IMR-90 (cell line): Measurements from ENCODE around the gene OTUD4. TPM values are rescaled to one million over a fixed set of nuclear protein-coding genes. Genes with fewer than 3 reads are reported as not detected.

Source experiments
- ATAC-seq: fragments of 200-7000 bp; cut with Tn5 transposase; 2 replicates; pipeline ENCODE4 v1.9.1; 2020; ENCODE audit warnings: low read depth, mild to moderate bottlenecking, moderate library complexity
- BruUV-seq: library from RNA; stranded (reverse); fragments of 400-500 nt; replicated peaks from 2 replicates; lab custom pipeline; 2021; lab: Mats Ljungman, UMichigan
- CTCF ChIA-PET: fragments of 300-600 bp; formaldehyde crosslinking; extraction: SDS; loops from one replicate; lab custom pipeline; 2021; ENCODE audit warnings: antibody characterized with exemption; lab: Yijun Ruan, JAX
- POLR2A ChIA-PET: fragments of 300-600 bp; sonication (Branson Sonifier 250); formaldehyde crosslinking; loops from one replicate; lab custom pipeline; 2022; ENCODE audit warnings: antibody characterized with exemption; ENCODE audit not compliant: unreplicated experiment; lab: Charles Lee
- DNase-seq: peaks from one replicate; pipeline ENCODE4 v3.0.0; 2013
- H2AFZ ChIP-seq: replicated peaks from 2 replicates; pipeline ENCODE3; 2013; ENCODE audit warnings: low read length, mild to moderate bottlenecking; ENCODE audit not compliant: poor library complexity
- H2AK5ac ChIP-seq: 2 replicates; pipeline ENCODE4 v1.6.1; 2013; ENCODE audit warnings: low read depth, low read length, inconsistent platforms
- H2AK9ac ChIP-seq: replicated peaks from 2 replicates; pipeline ENCODE3; 2013; ENCODE audit warnings: mild to moderate bottlenecking, low read depth, low read length, moderate library complexity; ENCODE audit not compliant: poor library complexity
- H2BK120ac ChIP-seq: 2 replicates; pipeline ENCODE4 v1.6.1; 2013; ENCODE audit warnings: low read depth, low read length, inconsistent platforms
- H2BK15ac ChIP-seq: 3 replicates; pipeline ENCODE4 v1.6.1; 2013; ENCODE audit warnings: low read depth, low read length, inconsistent platforms
- H2BK20ac ChIP-seq: 2 replicates; pipeline ENCODE4 v1.6.1; 2013; ENCODE audit warnings: low read depth, mild to moderate bottlenecking, inconsistent platforms, low read length, moderate library complexity
- H2BK5ac ChIP-seq: 2 replicates; pipeline ENCODE4 v1.6.1; 2013; ENCODE audit warnings: mild to moderate bottlenecking, low read depth, low read length, inconsistent platforms; ENCODE audit not compliant: poor library complexity, severe bottlenecking
- H3K14ac ChIP-seq: replicated peaks from 2 replicates; pipeline ENCODE4 v1.6.1; 2013; ENCODE audit warnings: low read depth, low read length, inconsistent platforms
- H3K18ac ChIP-seq: 2 replicates; pipeline ENCODE4 v1.6.1; 2013; ENCODE audit warnings: low read depth, low read length, control low read depth
- H3K23ac ChIP-seq: 2 replicates; pipeline ENCODE4 v1.6.1; 2013; ENCODE audit warnings: low read depth, low read length, inconsistent platforms
- H3K27ac ChIP-seq: 2 replicates; pipeline ENCODE4 v1.5.1; 2013; ENCODE audit warnings: mild to moderate bottlenecking, control low read depth, low read length; ENCODE audit not compliant: insufficient read depth
- H3K27me3 ChIP-seq: 2 replicates; pipeline ENCODE4 v1.6.1; 2013; ENCODE audit warnings: low read length; ENCODE audit not compliant: control insufficient read depth, insufficient read depth
- H3K36me3 ChIP-seq: 2 replicates; pipeline ENCODE4 v1.6.1; 2013; ENCODE audit warnings: low read length, mixed read lengths; ENCODE audit not compliant: control insufficient read depth, insufficient read depth
- H3K4ac ChIP-seq: 2 replicates; pipeline ENCODE4 v1.6.1; 2013; ENCODE audit warnings: low read depth, low read length, inconsistent platforms
- H3K4me1 ChIP-seq: 2 replicates; pipeline ENCODE4 v1.6.1; 2013; ENCODE audit warnings: low read length, mixed read lengths; ENCODE audit not compliant: control insufficient read depth, insufficient read depth
- H3K4me2 ChIP-seq: 2 replicates; pipeline ENCODE4 v1.6.1; 2013; ENCODE audit warnings: low read depth, mild to moderate bottlenecking, control low read depth, low read length, moderate library complexity
- H3K4me3 ChIP-seq: 2 replicates; pipeline ENCODE4 v1.5.1; 2013; ENCODE audit warnings: low read depth, mild to moderate bottlenecking, control low read depth, low read length, moderate library complexity; ENCODE audit not compliant: insufficient read depth
- H3K56ac ChIP-seq: 2 replicates; pipeline ENCODE4 v1.6.1; 2013; ENCODE audit warnings: low read length, inconsistent platforms; ENCODE audit not compliant: insufficient read depth; ENCODE audit errors: extremely low read depth
- H3K79me1 ChIP-seq, 2 experiments: 2 replicates each; pipeline ENCODE4 v1.6.1; 2013; ENCODE audit warnings: low read length in 2 of 2, inconsistent platforms in 1 of 2, low read depth in 1 of 2
- H3K9ac ChIP-seq: 2 replicates; pipeline ENCODE4 v1.6.1; 2013; ENCODE audit warnings: low read depth, low read length, control low read depth
- H3K9me1 ChIP-seq: 2 replicates; pipeline ENCODE4 v1.6.1; 2013; ENCODE audit warnings: low read length, inconsistent platforms; ENCODE audit not compliant: insufficient read depth
- H3K9me3 ChIP-seq: 2 replicates; pipeline ENCODE4 v1.6.1; 2013; ENCODE audit warnings: low read length; ENCODE audit not compliant: control insufficient read depth, insufficient read depth
- H4K20me1 ChIP-seq: 2 replicates; pipeline ENCODE4 v1.6.1; 2013; ENCODE audit warnings: low read length, inconsistent platforms; ENCODE audit not compliant: insufficient read depth
- H4K5ac ChIP-seq: 2 replicates; pipeline ENCODE4 v1.6.1; 2013; ENCODE audit warnings: mild to moderate bottlenecking, low read depth, low read length, control low read depth
- H4K8ac ChIP-seq, 2 experiments: 2 replicates each; pipeline ENCODE4 v1.6.1; 2013; ENCODE audit warnings: low read depth in 2 of 2, low read length in 2 of 2, control low read depth in 1 of 2, inconsistent platforms in 1 of 2
- H4K91ac ChIP-seq: 2 replicates; pipeline ENCODE4 v1.6.1; 2013; ENCODE audit warnings: low read depth, low read length, inconsistent platforms; ENCODE audit not compliant: insufficient read depth
- BHLHE40 ChIP-seq: fragments of 150-350 bp; IDR thresholded peaks from 2 replicates; pipeline ENCODE4 v1.6.1; 2016; ENCODE audit warnings: mild to moderate bottlenecking, low read depth, low read length
- CEBPB ChIP-seq: IDR thresholded peaks from 2 replicates; pipeline ENCODE4 v1.6.1; 2012; ENCODE audit warnings: low read depth, low read length, improper control_type of control experiment
- CHD1 ChIP-seq: IDR thresholded peaks from 2 replicates; pipeline ENCODE4 v1.6.1; 2012; ENCODE audit warnings: low read depth, low read length, improper control_type of control experiment
- FOS ChIP-seq: fragments of 150-350 bp; IDR thresholded peaks from 2 replicates; pipeline ENCODE4 v1.6.1; 2016; ENCODE audit warnings: low read depth, low read length
- MXI1 ChIP-seq: IDR thresholded peaks from 2 replicates; pipeline ENCODE4 v1.6.1; 2012; ENCODE audit warnings: low read depth, mild to moderate bottlenecking, low read length, moderate library complexity, borderline replicate concordance
- POLR2A ChIP-seq: IDR thresholded peaks from 2 replicates; pipeline ENCODE4 v1.6.1; 2012; ENCODE audit warnings: mild to moderate bottlenecking, low read depth, low read length
- RAD21 ChIP-seq: IDR thresholded peaks from 2 replicates; pipeline ENCODE4 v1.6.1; 2012; ENCODE audit warnings: low read length, improper control_type of control experiment
- SMC3 ChIP-seq: fragments of 150-350 bp; IDR thresholded peaks from 2 replicates; pipeline ENCODE4 v1.6.1; 2016; ENCODE audit warnings: low read depth, mild to moderate bottlenecking, antibody characterized with exemption, low read length, moderate library complexity
- WGBS, 2 experiments: methylation state at CpG; one replicate each; pipeline versions ENCODE4 v1.1.5 to v1.1.7; 2013; ENCODE audit warnings: missing lambda C conversion rate in 2 of 2; ENCODE audit not compliant: insufficient read length in 1 of 2; ENCODE audit errors: extremely low coverage in 2 of 2; 5-methylcytosine and 5-hydroxymethylcytosine counted together
- dilution Hi-C: fragments of 300-500 bp; cut with HindIII; formaldehyde crosslinking; loops from one replicate; pipeline ENCODE4 v1.14.3; 2018; ENCODE audit warnings: low sequenced_read_pairs; ENCODE audit not compliant: unreplicated experiment
- in situ Hi-C: fragments of 300-500 bp; cut with MboI; formaldehyde crosslinking; loops from 3 replicates; pipeline ENCODE4 v1.14.3; 2019; ENCODE audit warnings: low sequenced_read_pairs, inconsistent platforms, mixed read lengths
- intact Hi-C: fragments of 100-400 bp; cut with micrococcal nuclease; formaldehyde crosslinking; loops from 2 replicates; pipeline ENCODE4 v1.10.0; 2022
- polyA plus RNA-seq, 3 experiments: library from polyadenylated mRNA; depleted of rRNA; stranded (reverse); fragments of >200 nt; gene quantifications; 2 replicates each; pipeline ENCODE4 v1.2.3, GENCODE V29; 2012; ENCODE audit warnings: low replicate concordance in 1 of 3
- total RNA-seq: library from RNA; depleted of rRNA; stranded (reverse); fragments of >200 nt; gene quantifications from 2 replicates; pipeline ENCODE4 v1.2.3, GENCODE V29; 2012
- TF ChIP-seq, protein P1 (sequence below): fragments of 150-350 bp; IDR thresholded peaks from 2 replicates; pipeline ENCODE4 v1.6.1; 2017; ENCODE audit warnings: mild to moderate bottlenecking, antibody characterized with exemption, low read length, low read depth

The OTUD4 gene
- total and polyA plus RNA-seq, 2 of the 4 experiments (the other 2 are of a cell fraction), result 11.0 to 12.4 TPM

DNA sequence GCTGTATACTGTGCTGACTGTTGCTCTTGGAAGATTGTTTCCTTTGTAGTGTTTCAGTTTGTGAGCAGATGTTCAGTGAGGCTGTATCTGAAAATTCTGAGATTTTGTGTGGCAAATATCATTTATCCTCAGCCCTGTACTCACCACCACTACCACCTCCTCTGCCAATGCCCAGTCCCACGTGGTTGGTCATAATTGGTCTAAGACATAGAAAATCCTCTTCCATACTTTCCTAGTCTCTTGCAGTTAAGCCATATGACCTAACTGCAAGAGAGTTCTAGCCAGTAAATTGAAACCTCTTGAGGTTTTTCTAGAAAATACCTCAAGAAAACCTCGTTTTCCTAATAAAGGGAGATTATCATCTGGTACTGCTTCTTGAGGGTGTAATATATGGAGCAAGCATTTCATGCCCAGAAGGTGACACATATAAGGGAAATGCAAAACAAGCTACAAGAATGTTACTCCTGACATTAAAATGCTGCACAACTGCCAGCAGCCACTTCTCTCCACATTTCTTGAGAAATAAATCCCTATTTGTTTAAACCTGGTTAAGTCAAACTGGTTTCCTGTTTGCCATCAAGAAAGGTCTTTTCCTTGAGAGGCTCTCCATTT, 49.5 kb downstream of the OTUD4 start:
- ChIA-PET POLR2A (no interaction called here), CTCF (no interaction called here)
- Histone ChIP-seq H2BK5ac (peak overlapping the region; percentile 90), H2AK9ac (no peak overlapping the region), H3K9ac (no peak overlapping the region), H4K5ac (peak overlapping the region; percentile 84; the same call in 1 of the 2 replicates), H4K20me1 (no peaks in the 10 kb centered on the region), H2BK15ac (no peak overlapping the region), H3K23ac (peak overlapping the region; percentile 71; the same call in 1 of the 2 replicates), H2BK120ac (no peak overlapping the region), H3K4me3 (no peak overlapping the region), H2AK5ac (no peak overlapping the region), H4K8ac (peak overlapping the region in 1 of 2 experiments; percentile 29; a peak in 1 of 4 replicates), H3K4ac (no peak overlapping the region), H3K14ac (peak overlapping the region; percentile 67; the same call in 1 of the 2 replicates), H3K27me3 (no peaks in the 10 kb centered on the region), H2AFZ (no peak overlapping the region), H4K91ac (0 out of 2 replicates have a peak overlapping the region, but pooled peaks have one; percentile 20), H3K4me2 (peak overlapping the region; percentile 72), H3K36me3 (peaks cover 5% of the 10 kb centered on the region; the same call in 1 of the 2 replicates), H3K4me1 (peaks cover 10% of the 10 kb centered on the region; the same call in 1 of the 2 replicates), H3K27ac (peak overlapping the region; percentile 94; the same call in 1 of the 2 replicates), H3K9me3 (no peaks in the 10 kb centered on the region), H3K9me1 (0 out of 2 replicates have a peak, but pooled peaks cover 6% of the 10 kb centered on the region), H2BK20ac (0 out of 2 replicates have a peak overlapping the region, but pooled peaks have one; percentile 58), H3K18ac (peak overlapping the region; percentile 80), H3K56ac (no peak overlapping the region), H3K79me1 (peaks cover 0 to 11% of the 10 kb centered on the region in 2 experiments; a peak in 2 of 4 replicates)
- intact Hi-C loops, result no loop called here
- BruUV-seq, result no TSS peak
- DNase-seq (peak; percentile 83), ATAC-seq (peak; percentile 80)
- in situ Hi-C loops, result no loop called here
- no CpG with 5 or more reads among the region's 2 CpGs for WGBS, 2 experiments
- dilution Hi-C loops, result no loop called here
- TF ChIP-seq CHD1, result no peak
- TF ChIP-seq SMC3, result no peak
- TF ChIP-seq MXI1, result no peak
- TF ChIP-seq FOS, result no peak
- no peak for TF ChIP-seq RAD21
- TF ChIP-seq POLR2A, result no peak
- TF ChIP-seq CEBPB, result no peak
- TF ChIP-seq, protein P1, sequence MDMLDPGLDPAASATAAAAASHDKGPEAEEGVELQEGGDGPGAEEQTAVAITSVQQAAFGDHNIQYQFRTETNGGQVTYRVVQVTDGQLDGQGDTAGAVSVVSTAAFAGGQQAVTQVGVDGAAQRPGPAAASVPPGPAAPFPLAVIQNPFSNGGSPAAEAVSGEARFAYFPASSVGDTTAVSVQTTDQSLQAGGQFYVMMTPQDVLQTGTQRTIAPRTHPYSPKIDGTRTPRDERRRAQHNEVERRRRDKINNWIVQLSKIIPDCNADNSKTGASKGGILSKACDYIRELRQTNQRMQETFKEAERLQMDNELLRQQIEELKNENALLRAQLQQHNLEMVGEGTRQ, result no peak
- TF ChIP-seq BHLHE40, result no peak
